Hematopoietic multipotent progenitor cell (in vitro differentiated cells): ENCODE data around the gene NT5M. TPM values are rescaled to one million over a fixed set of nuclear protein-coding genes. Genes with fewer than 3 reads are reported as not detected.

Experiments used
- DNase-seq, 3 donors: peaks; one replicate each; pipeline ENCODE4 v3.0.0-alpha.2; 2011 to 2015; ENCODE audit warnings: low read depth in 2 of 3, low spot score in 2 of 3
- total RNA-seq: library from RNA; depleted of rRNA; stranded (reverse); fragments of >200 nt; gene quantifications from one replicate; pipeline ENCODE4 v1.2.3, GENCODE V29; 2012

Gene NT5M
- total RNA-seq, 1 donor, result 32.0 TPM

- DNase-seq, result no peak
These were observed 49.9 kb downstream of the NT5M start for GRCh38 chr17:17352836-17353624.

- no peak for DNase-seq
These were observed 50.7 kb downstream of the NT5M start for GRCh38 chr17:17353625-17354484.

- DNase-seq, result peak; percentile 67 to 89 (median 83)
These were observed 51.6 kb downstream of the NT5M start for GRCh38 chr17:17354560-17355349.

GRCh38 chr17:17355426-17355825, 52.3 kb downstream of the NT5M start:
- no peak for DNase-seq

GRCh38 chr17:17356149-17356930, 53.2 kb downstream of the NT5M start:
- peak; percentile 33 to 92 (median 78) for DNase-seq

GRCh38 chr17:17356931-17357270, 53.7 kb downstream of the NT5M start:
- DNase-seq, result no peak

- DNase-seq, result no peak
These were observed 55.0 kb downstream of the NT5M start for GRCh38 chr17:17358060-17358751.

GRCh38 chr17:17358866-17359265, 55.7 kb downstream of the NT5M start:
- no peak for DNase-seq

GRCh38 chr17:17359271-17359670, 56.1 kb downstream of the NT5M start:
- no peak for DNase-seq

- no peak for DNase-seq
These were observed 57.0 kb downstream of the NT5M start for GRCh38 chr17:17360087-17360730.

GRCh38 chr17:17361543-17361866, 58.3 kb downstream of the NT5M start:
- no peak for DNase-seq

GRCh38 chr17:17361867-17362539, 58.8 kb downstream of the NT5M start:
- DNase-seq, result no peak

GRCh38 chr17:17362540-17362930, 59.4 kb downstream of the NT5M start:
- no peak for DNase-seq

- no peak for DNase-seq
These were observed 60.6 kb downstream of the NT5M start for GRCh38 chr17:17363638-17364337.

- no peak for DNase-seq
These were observed 61.1 kb downstream of the NT5M start for GRCh38 chr17:17364338-17364667.

- DNase-seq, result peak in 1 of 3 donors; percentile 10
These were observed 62.4 kb downstream of the NT5M start for GRCh38 chr17:17365476-17366110.

- no peak for DNase-seq
These were observed 63.1 kb downstream of the NT5M start for GRCh38 chr17:17366235-17366634.
